Activated naive CD8-positive, alpha-beta T cell treated with anti-CD3 and anti-CD28 coated beads, Interleukin-2, amount 50 U/mL, for 24 hours (primary cell): ENCODE measurements around the gene ECHS1.

ENCODE experiments used
- ATAC-seq: fragments of 150-1000 bp; cut with Tn5 transposase; one replicate; pipeline ENCODE4 v1.10.0; 2021
- DNase-seq: peaks from one replicate; pipeline ENCODE4 v3.0.0; 2021
- H3K27ac Mint-ChIP-seq: one replicate; pipeline ENCODE4 v1.8.0; 2021; ENCODE audit warnings: mild to moderate bottlenecking, mixed read lengths
- H3K27me3 Mint-ChIP-seq: one replicate; pipeline ENCODE4 v1.8.0; 2021; ENCODE audit warnings: mixed read lengths
- H3K36me3 Mint-ChIP-seq: one replicate; pipeline ENCODE4 v1.8.0; 2021; ENCODE audit warnings: low read depth, mixed read lengths
- H3K4me1 Mint-ChIP-seq: one replicate; pipeline ENCODE4 v1.8.0; 2021; ENCODE audit warnings: mixed read lengths
- H3K4me3 Mint-ChIP-seq: one replicate; pipeline ENCODE4 v1.8.0; 2021; ENCODE audit warnings: mild to moderate bottlenecking, moderate library complexity, mixed read lengths
- H3K9me3 Mint-ChIP-seq: one replicate; pipeline ENCODE4 v1.8.0; 2021; ENCODE audit warnings: mixed read lengths

Gene ECHS1

GRCh38 chr10:133361227-133361626 is 11.9 kb downstream of the ECHS1 start:
- Mint-ChIP-seq H3K27me3 (no peaks in the 10 kb centered on the region), H3K9me3 (no peaks in the 10 kb centered on the region), H3K36me3 (peaks cover 7% of the 10 kb centered on the region), H3K4me3 (no peak overlapping the region), H3K27ac (no peak overlapping the region), H3K4me1 (peaks cover 10% of the 10 kb centered on the region)
- no peak for DNase-seq
- no peak for ATAC-seq

GRCh38 chr10:133359972-133360610 is 13.1 kb downstream of the ECHS1 start:
- Mint-ChIP-seq H3K36me3 (peaks cover 7% of the 10 kb centered on the region), H3K27ac (no peak overlapping the region), H3K4me1 (peaks cover 13% of the 10 kb centered on the region), H3K9me3 (no peaks in the 10 kb centered on the region), H3K27me3 (no peaks in the 10 kb centered on the region), H3K4me3 (no peak overlapping the region)
- ATAC-seq (no peak), DNase-seq (no peak)

GRCh38 chr10:133359554-133359971 is 13.6 kb downstream of the ECHS1 start:
- H3K4me3 Mint-ChIP-seq, result no peak overlapping the region

GRCh38 chr10:133358925-133359310 is 14.2 kb downstream of the ECHS1 start:
- peaks cover 13% of the 10 kb centered on the region for H3K4me1 Mint-ChIP-seq

More at GRCh38 chr10:133359554-133359971, 13.6 kb downstream of the ECHS1 start:
- no peak overlapping the region for H3K27ac Mint-ChIP-seq
- ATAC-seq, result no peak
- no peaks in the 10 kb centered on the region for H3K9me3 Mint-ChIP-seq
- peaks cover 13% of the 10 kb centered on the region for H3K4me1 Mint-ChIP-seq
- DNase-seq, result no peak
- H3K36me3 Mint-ChIP-seq, result peaks cover 7% of the 10 kb centered on the region
- H3K27me3 Mint-ChIP-seq, result no peaks in the 10 kb centered on the region

GRCh38 chr10:133358162-133358924 is 14.8 kb downstream of the ECHS1 start:
- DNase-seq (no peak), ATAC-seq (no peak)
- H3K4me3 Mint-ChIP-seq, result no peak overlapping the region
- H3K4me1 Mint-ChIP-seq, result peaks cover 13% of the 10 kb centered on the region
- H3K9me3 Mint-ChIP-seq, result no peaks in the 10 kb centered on the region
- H3K27me3 Mint-ChIP-seq, result no peaks in the 10 kb centered on the region
- H3K36me3 Mint-ChIP-seq, result peaks cover 7% of the 10 kb centered on the region
- no peak overlapping the region for H3K27ac Mint-ChIP-seq

More at GRCh38 chr10:133358925-133359310, 14.2 kb downstream of the ECHS1 start:
- Mint-ChIP-seq H3K4me3 (no peak overlapping the region), H3K27me3 (no peaks in the 10 kb centered on the region), H3K9me3 (no peaks in the 10 kb centered on the region), H3K36me3 (peaks cover 7% of the 10 kb centered on the region), H3K27ac (no peak overlapping the region)
- DNase-seq (no peak), ATAC-seq (no peak)

- peaks cover 6% of the 10 kb centered on the region for H3K36me3 Mint-ChIP-seq
- no peaks in the 10 kb centered on the region for H3K27me3 Mint-ChIP-seq
- H3K4me3 Mint-ChIP-seq, result peak within 1 kb of the TSS; percentile 78
- no peaks in the 10 kb centered on the region for H3K9me3 Mint-ChIP-seq
- DNase-seq (peak; percentile 77), ATAC-seq (peak; percentile 85)
- H3K4me1 Mint-ChIP-seq, result peaks cover 13% of the 10 kb centered on the region
- peak within 1 kb of the TSS; percentile 39 for H3K27ac Mint-ChIP-seq
These were observed 15.6 kb downstream of the ECHS1 start, which contains the start of gene FUOM for GRCh38 chr10:133357285-133358161. Gene FUOM (minus strand): TSS chr10:133358019. CDS start chr10:133358007, 12 bp downstream.

- DNase-seq (no peak), ATAC-seq (peak; percentile 5)
These were observed 16.4 kb downstream of the ECHS1 start for GRCh38 chr10:133356549-133357284.

GRCh38 chr10:133355991-133356390 is 17.2 kb downstream of the ECHS1 start:
- no peak for DNase-seq
- Mint-ChIP-seq H3K4me3 (peak overlapping the region; percentile 63), H3K4me1 (peaks cover 3% of the 10 kb centered on the region), H3K27me3 (no peaks in the 10 kb centered on the region), H3K36me3 (no peaks in the 10 kb centered on the region), H3K9me3 (no peaks in the 10 kb centered on the region), H3K27ac (no peak overlapping the region)
- no peak for ATAC-seq

More at GRCh38 chr10:133356549-133357284, 16.4 kb downstream of the ECHS1 start:
- Mint-ChIP-seq H3K9me3 (no peaks in the 10 kb centered on the region), H3K36me3 (peaks cover under 1% of the 10 kb centered on the region), H3K4me1 (peaks cover 8% of the 10 kb centered on the region), H3K27ac (no peak overlapping the region), H3K27me3 (no peaks in the 10 kb centered on the region), H3K4me3 (peak overlapping the region; percentile 78)

GRCh38 chr10:133355266-133355665 is 17.9 kb downstream of the ECHS1 start:
- ATAC-seq, result no peak
- no peaks in the 10 kb centered on the region for H3K36me3 Mint-ChIP-seq
- H3K4me3 Mint-ChIP-seq, result no peak overlapping the region
- no peaks in the 10 kb centered on the region for H3K27me3 Mint-ChIP-seq
- DNase-seq, result no peak
- H3K4me1 Mint-ChIP-seq, result peaks cover 3% of the 10 kb centered on the region
- no peaks in the 10 kb centered on the region for H3K9me3 Mint-ChIP-seq
- no peak overlapping the region for H3K27ac Mint-ChIP-seq

- Mint-ChIP-seq H3K4me1 (peaks cover 3% of the 10 kb centered on the region), H3K9me3 (no peaks in the 10 kb centered on the region), H3K27ac (no peak overlapping the region), H3K27me3 (no peaks in the 10 kb centered on the region), H3K4me3 (no peak overlapping the region), H3K36me3 (no peaks in the 10 kb centered on the region)
- no peak for ATAC-seq
- DNase-seq, result no peak
These were observed 18.4 kb downstream of the ECHS1 start for GRCh38 chr10:133354672-133355240.

GRCh38 chr10:133353988-133354605 is 19.1 kb downstream of the ECHS1 start:
- Mint-ChIP-seq H3K4me3 (no peak overlapping the region), H3K4me1 (peaks cover 4% of the 10 kb centered on the region), H3K27ac (no peak overlapping the region), H3K27me3 (peaks cover 2% of the 10 kb centered on the region), H3K9me3 (no peaks in the 10 kb centered on the region), H3K36me3 (no peaks in the 10 kb centered on the region)
- DNase-seq (no peak), ATAC-seq (no peak)

- no peaks in the 10 kb centered on the region for H3K9me3 Mint-ChIP-seq
- H3K36me3 Mint-ChIP-seq, result no peaks in the 10 kb centered on the region
- H3K4me3 Mint-ChIP-seq, result no peak overlapping the region
- peaks cover 3% of the 10 kb centered on the region for H3K27me3 Mint-ChIP-seq
- DNase-seq, result no peak
- peaks cover 5% of the 10 kb centered on the region for H3K4me1 Mint-ChIP-seq
- no peak for ATAC-seq
- H3K27ac Mint-ChIP-seq, result no peak overlapping the region
These were observed 19.8 kb downstream of the ECHS1 start for GRCh38 chr10:133353202-133353959.
